ENCODE results near the gene MYCL.

Gene MYCL

GRCh38 chr1:39901714-39902459 lies at the start of gene MYCL:
Gene MYCL, minus strand, starts transcription at chr1:39901917. Its CDS starts 483 bp downstream, at chr1:39901434.
- peak; percentile 38 to 54 for DNase-seq (ENCODE audit: low read depth in 1 of 2, low spot score in 1 of 2)

GRCh38 chr1:39949891-39950290 lies 48.2 kb upstream of the MYCL start:
- DNase-seq (ENCODE audit: low read depth in 1 of 2, low spot score in 1 of 2) = no peak

GRCh38 chr1:39947260-39947659 lies 45.5 kb upstream of the MYCL start:
- DNase-seq (ENCODE audit: low read depth in 1 of 2, low spot score in 1 of 2) = no peak

DNA sequence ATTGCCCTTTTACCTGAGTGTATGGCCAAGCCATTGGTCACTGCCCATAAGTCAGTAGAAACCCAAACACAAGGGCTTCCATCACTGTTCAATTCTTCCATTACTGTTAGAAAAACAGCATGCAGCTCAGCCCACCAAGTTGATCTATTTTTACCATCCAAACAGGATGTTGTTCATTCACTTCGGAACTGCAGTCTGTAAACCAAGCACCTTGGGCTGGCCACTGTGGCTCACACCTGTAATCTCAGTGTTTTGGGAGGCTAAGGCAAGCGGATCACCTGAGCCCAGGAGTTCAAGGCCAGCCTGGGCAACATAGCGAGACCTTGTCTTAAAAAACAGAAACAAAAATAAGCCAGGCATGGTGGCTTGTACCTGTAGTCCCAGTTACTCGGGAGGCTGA lies 44.5 kb upstream of the MYCL start:
- DNase-seq (ENCODE audit: low read depth in 1 of 2, low spot score in 1 of 2) = no peak

- DNase-seq (ENCODE audit: low read depth in 1 of 2, low spot score in 1 of 2) = no peak
Measured at GRCh38 chr1:39944410-39945112, 42.8 kb upstream of the MYCL start.

- DNase-seq (ENCODE audit: low read depth in 1 of 2, low spot score in 1 of 2) = no peak
Measured at GRCh38 chr1:39943471-39944290, 42.0 kb upstream of the MYCL start.

GRCh38 chr1:39940980-39941871 lies 39.5 kb upstream of the MYCL start:
- no peak for DNase-seq (ENCODE audit: low read depth in 1 of 2, low spot score in 1 of 2)

- no peak for DNase-seq (ENCODE audit: low read depth in 1 of 2, low spot score in 1 of 2)
Measured at GRCh38 chr1:39940253-39940652, 38.5 kb upstream of the MYCL start.

- no peak for DNase-seq (ENCODE audit: low read depth in 1 of 2, low spot score in 1 of 2)
Measured at GRCh38 chr1:39938856-39939255, 37.1 kb upstream of the MYCL start.

- DNase-seq (ENCODE audit: low read depth in 1 of 2, low spot score in 1 of 2) = no peak
Measured at GRCh38 chr1:39936724-39937491, 35.2 kb upstream of the MYCL start.

DNA sequence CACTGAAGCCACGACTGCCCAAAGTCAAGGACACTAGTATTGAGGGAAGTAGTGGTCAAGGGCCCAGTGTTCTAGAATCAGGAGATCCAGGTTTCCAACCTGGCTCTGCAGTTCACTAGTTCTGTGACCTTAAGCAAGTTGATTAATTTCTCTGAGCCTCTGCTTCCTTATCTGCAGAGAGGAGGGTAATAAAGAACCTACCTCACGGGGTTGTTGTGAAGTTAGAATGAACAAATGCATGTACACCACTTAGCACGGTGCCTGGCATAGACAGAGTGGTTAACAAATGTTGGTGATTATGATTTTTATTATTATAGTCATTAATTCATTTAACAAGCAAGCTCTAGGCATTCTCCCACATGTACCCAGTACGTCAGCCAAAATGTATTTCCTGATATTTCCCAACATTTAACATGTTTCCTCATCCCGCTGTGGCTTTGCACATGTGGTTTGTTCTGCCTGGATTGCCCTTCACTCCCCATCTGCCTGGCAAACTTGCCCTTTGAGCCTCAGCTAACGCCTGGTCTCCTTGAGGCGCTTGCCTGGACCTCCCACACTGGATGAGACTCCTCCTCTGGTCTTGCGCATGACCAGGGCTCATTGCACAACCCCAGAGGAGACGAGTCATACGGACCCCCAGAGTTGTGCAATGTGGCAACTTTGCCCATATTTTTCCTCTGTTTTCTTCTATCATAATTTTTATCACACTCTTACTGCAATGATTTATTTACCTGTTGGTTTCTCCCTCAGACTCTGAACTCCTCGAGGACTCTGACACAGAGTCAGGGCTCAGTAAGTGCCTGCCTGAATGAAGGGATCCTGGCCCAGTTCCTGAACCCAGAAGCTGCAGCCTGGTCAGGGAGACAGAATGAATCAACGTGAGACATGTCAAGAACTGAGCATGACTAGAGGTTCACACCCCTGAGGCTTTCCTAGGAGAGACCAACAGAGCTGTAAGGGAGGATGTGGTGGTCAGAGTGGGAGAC lies 32.5 kb upstream of the MYCL start:
- no peak for DNase-seq (ENCODE audit: low read depth in 1 of 2, low spot score in 1 of 2)

- DNase-seq (ENCODE audit: low read depth in 1 of 2, low spot score in 1 of 2) = no peak
Measured at GRCh38 chr1:39928809-39929587, 27.3 kb upstream of the MYCL start.

GRCh38 chr1:39927538-39927937 lies 25.8 kb upstream of the MYCL start:
- DNase-seq (ENCODE audit: low read depth in 1 of 2, low spot score in 1 of 2) = no peak

DNA sequence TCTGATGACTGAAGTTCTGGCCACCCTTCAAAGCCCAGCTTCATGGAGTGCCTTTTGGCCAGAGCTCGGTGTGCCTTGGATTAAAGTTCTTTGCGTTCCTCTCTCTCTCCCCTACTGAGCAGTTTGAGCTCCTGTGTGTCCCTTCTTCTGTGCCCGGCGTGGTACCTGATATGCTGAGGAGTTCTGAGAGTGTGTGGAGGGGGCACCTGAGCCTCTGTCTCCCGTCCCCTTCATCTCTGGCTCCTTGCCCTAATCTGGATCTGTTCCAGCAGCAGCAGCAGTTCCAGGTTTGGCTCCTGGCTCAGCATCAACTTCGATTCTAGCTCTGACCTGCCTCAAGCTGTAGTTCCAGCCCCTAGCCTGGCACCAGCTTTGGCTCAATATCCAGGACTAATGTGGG lies 25.1 kb upstream of the MYCL start:
- DNase-seq (ENCODE audit: low read depth in 1 of 2, low spot score in 1 of 2) = no peak

- DNase-seq (ENCODE audit: low read depth in 1 of 2, low spot score in 1 of 2) = no peak
Measured at GRCh38 chr1:39926343-39926793, 24.7 kb upstream of the MYCL start.

GRCh38 chr1:39925721-39926342 lies 24.1 kb upstream of the MYCL start:
- DNase-seq (ENCODE audit: low read depth in 1 of 2, low spot score in 1 of 2) = no peak

GRCh38 chr1:39922251-39922688 lies 20.6 kb upstream of the MYCL start:
- no peak for DNase-seq (ENCODE audit: low read depth in 1 of 2, low spot score in 1 of 2)
